DMS 273 treated with DMSO at 0.1 percent for 48 hours (cell line): Measurements from ENCODE around the gene GPC2.
"Not testable (repeated sequence)": the region's sequence is repeated elsewhere in the genome, so short reads cannot be mapped to it uniquely, and the experiment has no call there.

Experiments
- DNase-seq: peaks from one replicate; lab custom pipeline; 2025; lab: John Stamatoyannopoulos, UW

The GPC2 gene, protein sequence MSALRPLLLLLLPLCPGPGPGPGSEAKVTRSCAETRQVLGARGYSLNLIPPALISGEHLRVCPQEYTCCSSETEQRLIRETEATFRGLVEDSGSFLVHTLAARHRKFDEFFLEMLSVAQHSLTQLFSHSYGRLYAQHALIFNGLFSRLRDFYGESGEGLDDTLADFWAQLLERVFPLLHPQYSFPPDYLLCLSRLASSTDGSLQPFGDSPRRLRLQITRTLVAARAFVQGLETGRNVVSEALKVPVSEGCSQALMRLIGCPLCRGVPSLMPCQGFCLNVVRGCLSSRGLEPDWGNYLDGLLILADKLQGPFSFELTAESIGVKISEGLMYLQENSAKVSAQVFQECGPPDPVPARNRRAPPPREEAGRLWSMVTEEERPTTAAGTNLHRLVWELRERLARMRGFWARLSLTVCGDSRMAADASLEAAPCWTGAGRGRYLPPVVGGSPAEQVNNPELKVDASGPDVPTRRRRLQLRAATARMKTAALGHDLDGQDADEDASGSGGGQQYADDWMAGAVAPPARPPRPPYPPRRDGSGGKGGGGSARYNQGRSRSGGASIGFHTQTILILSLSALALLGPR

DNA sequence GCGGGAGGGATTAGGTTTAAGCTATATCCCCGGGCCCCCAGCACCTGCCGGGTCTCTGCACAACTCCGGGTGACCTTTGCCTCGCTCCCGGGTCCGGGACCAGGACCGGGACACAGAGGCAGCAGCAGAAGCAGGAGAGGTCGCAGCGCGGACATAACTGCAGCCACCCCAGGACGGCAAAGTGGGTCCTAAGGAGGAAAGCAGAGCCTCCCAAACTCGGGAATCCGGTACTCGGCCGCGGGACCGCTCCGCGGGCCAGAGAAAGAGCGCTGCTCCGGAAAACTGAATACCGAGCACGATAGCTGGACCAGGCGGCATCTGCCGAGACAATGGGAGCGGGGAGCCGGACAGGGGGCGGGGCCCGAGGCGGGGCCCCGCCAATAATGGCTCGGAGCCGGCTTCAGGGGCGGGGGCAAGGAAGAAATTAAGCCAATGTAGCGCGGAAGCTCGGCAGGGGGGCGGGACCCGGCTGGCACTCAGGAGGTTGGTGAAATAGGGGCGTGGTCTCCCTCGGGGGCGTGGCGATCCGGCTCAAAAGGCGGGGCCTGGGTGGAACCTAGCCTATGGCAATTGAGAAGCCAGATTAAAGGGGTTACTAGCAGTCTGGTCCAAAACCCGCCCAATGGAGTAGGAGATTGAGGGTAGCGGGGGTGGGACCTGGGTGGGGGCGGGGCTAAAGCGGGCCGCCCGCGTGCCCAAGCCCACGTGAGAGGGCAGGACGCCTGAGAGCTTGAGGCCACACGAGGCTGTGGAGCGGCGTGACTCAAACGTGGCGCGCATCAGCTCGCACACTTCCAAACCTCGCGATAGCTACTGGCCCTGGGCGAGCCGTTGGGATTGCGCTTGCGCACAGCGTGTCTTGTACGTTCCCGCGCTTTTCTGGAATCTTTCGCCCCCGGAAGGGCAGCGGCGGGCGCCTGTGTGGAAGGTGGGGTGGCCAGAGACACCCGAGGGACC lies at the start of gene GPC2, which contains the start of gene STAG3:
TSS of gene GPC2 (minus strand) at position 337 of the 957 bp plus-strand sequence. CDS start at position 155, 182 bp downstream.
TSS of gene STAG3 (plus strand) at position 874 of the 957 bp plus-strand sequence. CDS start 2,639 bp downstream, outside the sequence.
- peak; percentile 94 for DNase-seq

DNA sequence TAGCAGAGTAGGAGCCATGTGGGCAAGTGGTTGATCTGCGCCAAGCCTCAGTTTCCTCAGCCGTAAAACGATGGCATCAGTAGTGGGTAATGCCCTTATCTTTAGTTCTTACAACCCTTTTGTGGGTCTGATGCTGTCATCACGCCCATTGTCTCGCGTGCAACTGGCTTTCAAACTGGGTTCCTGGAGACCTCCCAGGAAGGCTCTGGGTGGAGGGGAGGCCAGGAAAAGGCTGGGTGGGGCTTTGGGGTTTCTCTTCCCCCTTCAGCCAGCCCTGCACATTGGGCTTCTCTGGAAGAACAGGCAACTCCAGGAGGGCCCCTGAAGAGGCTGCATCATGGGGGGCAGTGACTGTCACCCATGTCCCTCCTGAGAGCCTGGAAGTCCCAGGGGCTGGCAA lies 47.7 kb upstream of the GPC2 start:
- not testable (repeated sequence) for DNase-seq

DNA sequence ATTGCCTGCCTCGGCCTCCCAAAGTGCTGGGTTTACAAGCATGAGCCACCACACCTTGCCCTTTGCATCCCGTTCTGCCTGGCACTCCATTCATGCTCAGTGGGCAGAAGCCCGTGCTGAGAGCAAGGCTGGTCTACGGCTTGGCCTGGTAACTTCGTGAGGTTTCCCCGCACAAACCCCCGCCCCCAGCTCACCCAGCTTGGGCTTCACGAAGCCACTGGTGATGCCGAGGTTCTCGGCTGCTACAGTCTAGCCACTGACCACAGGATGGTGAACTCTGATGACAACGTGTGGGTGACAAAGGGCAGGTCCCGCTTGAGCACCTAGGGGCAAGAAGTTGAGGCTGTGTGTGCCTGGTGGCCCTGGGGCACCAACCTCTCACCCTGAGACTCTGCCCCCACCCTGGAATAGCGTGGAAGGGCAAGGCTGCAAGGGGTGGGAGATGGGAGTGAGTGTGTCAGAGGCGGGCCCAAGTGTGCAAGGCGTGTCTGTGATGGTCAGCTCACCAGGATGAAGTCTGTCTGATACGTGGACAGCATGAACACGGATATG lies 46.3 kb upstream of the GPC2 start:
- DNase-seq = not testable (repeated sequence)

DNA sequence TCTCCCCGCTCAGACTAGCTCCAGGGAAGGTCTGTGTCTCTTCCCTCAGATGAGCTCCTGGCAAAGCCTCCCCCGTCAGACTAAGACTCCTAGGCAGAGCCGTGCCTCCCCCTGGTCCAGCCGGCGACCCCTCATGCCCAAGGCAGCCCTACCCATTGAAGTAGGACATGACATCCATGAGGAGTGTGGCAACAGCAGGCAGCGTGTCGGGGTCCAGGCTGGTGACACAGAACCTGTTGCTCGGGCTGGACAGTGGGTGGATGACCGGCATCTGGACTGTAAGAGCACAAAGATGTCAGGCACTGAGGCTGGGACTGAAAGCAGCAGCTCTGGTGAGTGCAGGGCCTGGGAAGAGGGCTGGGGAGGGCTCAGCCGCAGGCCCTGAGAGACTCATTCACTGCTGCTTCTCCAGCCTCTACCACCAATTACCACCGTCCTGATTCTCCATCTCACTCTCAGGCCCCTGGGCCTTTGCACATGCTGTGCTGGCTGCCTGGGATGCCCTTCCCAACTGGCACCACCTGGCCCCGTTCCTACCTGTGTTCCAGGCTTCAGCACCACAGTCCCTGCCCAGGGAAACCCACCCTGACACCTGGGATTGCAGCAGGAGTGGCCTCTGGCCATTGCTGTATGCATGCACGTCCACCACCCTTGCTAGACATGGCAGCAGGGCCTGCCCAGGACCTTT lies 45.4 kb upstream of the GPC2 start:
- no peak for DNase-seq

DNA sequence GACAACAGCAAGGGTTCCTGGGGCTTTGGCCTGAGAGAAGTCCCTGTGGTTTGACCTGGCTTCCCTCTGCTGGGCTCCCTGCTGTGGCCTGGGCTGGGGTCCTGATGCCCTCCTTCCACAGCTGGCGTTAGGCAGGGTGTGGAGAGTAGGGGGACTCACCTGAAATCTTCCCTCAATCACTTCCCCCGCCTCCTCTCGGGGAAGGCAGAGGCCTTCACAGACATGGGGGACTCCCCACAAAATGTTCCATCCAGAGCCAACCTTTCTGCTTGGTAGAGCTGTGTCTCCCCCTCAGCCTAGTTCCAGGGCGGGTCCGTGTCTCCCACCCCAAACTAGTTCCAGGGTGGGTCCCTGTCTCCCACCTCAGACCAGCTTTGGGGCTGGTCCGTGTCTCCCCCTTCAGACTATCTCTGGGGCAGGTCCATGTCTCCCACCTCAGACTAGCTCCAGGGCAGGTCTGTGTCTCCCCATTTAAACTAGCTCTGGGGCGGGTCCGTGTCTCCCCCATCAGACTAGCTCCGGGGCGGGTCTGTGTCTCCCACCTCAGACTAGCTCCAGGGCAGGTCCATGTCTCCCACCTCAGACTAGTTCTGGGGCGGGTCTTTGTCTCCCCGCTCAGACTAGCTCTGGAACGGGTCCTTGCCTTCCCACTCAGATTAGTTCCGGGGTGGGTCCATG lies 44.7 kb upstream of the GPC2 start:
- no peak for DNase-seq

DNA sequence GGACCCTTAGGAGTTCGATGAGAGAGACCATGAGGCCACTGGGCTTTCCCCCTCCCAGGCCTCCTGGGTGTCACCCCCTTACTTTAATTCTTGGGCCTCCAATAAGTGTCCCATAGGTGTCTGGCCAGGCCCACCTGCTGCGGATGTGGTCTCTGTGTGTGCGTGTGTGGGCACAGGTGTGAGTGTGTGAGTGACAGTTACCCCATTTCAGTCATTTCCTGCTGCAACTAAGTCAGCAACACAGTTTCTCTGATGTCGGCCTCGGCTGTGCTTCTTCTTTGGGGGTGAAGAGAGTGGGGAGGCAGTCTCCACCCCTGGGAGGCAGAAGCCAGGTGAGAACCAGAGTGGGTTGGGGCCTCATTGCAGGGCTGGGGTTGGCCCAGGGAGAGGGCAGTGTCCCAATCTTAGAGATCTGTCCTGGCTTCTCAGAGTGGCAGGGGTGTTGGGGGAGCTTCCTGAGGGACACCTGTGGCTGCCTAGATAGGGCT lies 44.1 kb upstream of the GPC2 start:
- DNase-seq = no peak

DNA sequence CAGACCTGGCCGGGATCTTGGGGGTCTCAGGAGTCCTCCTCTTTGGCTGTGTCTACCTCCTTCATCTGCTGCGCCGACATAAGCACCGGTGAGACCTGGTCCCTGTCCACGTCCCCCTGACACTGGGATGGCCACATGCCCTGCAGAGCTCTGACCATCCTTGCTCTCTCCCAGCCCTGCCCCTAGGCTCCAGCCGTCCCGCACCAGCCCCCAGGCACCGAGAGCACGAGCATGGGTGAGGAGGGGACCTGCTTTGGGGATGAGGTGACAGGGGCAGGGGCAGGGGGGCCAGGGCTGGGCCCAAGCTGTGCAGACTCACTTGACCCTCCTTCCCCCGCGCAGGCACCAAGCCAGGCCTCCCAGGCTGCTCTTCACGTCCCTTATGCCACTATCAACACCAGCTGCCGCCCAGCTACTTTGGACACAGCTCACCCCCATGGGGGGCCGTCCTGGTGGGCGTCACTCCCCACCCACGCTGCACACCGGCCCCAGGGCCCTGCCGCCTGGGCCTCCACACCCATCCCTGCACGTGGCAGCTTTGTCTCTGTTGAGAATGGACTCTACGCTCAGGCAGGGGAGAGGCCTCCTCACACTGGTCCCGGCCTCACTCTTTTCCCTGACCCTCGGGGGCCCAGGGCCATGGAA lies 43.5 kb upstream of the GPC2 start:
- DNase-seq = no peak

DNA sequence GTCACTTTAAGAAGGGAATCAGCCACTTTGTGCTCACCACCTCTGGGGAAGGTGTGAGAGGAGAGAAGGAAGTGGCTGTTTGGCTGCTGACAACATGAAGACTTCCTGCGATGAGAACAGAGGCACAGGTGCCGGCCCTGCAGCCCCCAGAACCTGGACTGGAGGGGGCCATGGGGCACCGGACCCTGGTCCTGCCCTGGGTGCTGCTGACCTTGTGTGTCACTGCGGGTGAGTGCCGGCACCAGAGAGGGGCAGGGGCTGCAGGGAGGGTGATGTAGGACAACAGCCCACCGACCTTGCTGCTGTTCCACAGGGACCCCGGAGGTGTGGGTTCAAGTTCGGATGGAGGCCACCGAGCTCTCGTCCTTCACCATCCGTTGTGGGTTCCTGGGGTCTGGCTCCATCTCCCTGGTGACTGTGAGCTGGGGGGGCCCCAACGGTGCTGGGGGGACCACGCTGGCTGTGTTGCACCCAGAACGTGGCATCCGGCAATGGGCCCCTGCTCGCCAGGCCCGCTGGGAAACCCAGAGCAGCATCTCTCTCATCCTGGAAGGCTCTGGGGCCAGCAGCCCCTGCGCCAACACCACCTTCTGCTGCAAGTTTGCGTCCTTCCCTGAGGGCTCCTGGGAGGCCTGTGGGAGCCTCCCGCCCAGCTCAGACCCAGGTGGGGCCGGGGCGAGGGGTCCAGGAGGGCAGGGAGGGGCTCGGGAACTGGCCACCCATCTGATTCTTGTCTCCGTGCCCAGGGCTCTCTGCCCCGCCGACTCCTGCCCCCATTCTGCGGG lies 42.8 kb upstream of the GPC2 start, which contains the start of gene PVRIG:
TSS of gene PVRIG (plus strand) at position 149 of the 785 bp plus-strand sequence. CDS start at position 171, 22 bp downstream.
- not testable (repeated sequence) for DNase-seq

DNA sequence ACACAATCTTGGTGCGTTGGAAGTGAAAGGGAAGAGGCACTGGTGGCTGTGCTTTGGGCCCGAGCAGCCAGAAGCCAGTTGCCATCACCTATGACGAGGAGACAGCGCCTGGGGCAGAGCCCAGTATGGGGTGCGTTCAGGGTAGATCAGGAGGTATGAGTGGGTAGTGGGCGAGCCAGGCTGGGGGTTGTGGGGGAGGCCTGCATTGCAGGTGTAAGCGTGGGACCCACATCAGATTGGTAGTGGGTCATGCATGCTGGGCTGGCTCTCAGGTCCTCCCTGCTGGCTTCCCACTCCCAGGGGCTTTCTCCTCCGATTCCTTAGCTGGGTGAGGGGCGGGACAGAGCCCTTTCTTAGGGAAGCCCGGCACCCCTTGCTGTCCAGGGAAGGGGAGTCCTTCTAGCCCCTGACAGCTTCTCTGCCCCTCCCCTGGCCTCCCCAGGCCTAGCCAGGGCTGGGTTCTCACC lies 42.1 kb upstream of the GPC2 start:
- DNase-seq = no peak

DNA sequence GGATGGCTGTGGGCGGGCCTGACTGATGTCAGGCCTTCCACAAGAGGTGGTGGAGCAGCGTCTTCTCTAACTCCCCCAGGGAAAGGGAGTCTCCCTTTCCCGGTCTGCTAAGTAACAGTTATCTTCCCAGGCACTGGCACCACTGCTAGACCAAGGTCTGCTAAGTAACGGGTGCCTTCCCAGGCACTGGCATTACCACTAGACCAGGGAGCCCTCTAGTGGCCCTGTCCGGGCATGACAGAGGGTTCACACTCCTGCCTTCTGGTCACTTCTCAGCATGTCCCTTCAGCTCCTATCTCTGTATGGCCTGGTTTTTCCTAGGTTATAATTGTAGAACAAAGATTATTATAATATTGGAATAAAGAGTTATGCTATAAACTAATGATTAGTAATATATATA lies 40.8 kb upstream of the GPC2 start:
- peak; percentile 56 for DNase-seq

DNA sequence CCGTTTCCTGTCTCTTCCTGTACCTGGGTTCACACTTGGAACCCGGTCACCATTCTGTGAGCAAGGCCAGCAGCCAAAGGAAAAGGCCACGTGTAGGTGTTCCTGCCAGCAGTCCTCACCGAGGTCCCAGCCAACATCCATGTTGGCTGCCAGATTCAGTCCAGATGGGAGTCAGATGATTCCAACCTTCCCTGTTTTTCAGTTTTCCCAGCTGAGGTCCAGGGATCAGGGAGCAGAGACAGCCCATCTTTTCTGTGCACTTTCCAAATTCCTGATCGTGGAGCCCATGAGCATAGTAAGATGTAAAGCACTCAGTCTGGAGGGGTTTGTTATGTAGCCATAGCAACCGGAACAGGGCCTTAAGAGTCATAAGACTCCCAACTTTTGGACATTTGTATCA lies 38.7 kb upstream of the GPC2 start:
- DNase-seq = no peak

DNA sequence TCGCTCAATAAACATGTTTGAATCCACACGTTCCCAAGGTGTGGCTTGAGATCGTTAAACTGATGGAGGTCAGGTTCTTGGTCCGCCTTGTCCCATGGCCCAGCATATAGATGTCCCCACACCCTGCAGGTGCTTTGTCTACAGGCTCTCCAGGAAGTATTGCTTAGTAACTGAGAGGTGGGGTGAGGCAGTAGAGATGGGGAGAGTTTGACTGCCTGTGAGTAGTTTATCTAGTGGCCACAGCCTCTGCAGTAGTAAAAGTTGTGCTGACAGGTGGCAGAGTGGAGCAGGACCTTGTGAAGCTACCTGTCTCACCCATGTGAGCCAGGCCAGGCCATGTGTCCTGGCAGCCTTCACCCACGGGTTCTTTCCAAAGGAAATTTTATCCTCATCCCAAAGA lies 37.2 kb upstream of the GPC2 start:
- not testable (repeated sequence) for DNase-seq

DNA sequence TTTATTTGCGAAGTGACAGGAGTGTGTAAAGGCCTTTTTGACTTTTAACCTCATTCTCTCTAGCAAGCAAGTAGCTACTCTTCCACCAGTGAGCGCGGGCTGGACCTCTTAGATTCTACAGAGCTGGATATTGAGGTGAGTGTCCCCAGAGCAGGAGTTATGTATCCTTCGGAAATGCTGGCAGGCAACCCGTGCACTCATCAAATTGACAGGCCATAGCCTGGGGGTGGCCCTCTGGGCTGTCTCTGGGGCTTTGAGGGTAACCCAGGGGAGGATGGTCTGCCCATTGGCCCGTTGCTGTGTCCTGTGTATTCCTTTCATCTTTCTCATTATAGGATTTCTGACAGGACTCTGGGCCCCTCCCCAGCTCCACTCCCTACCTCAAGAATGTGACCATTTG lies 36.5 kb upstream of the GPC2 start:
- no peak for DNase-seq

DNA sequence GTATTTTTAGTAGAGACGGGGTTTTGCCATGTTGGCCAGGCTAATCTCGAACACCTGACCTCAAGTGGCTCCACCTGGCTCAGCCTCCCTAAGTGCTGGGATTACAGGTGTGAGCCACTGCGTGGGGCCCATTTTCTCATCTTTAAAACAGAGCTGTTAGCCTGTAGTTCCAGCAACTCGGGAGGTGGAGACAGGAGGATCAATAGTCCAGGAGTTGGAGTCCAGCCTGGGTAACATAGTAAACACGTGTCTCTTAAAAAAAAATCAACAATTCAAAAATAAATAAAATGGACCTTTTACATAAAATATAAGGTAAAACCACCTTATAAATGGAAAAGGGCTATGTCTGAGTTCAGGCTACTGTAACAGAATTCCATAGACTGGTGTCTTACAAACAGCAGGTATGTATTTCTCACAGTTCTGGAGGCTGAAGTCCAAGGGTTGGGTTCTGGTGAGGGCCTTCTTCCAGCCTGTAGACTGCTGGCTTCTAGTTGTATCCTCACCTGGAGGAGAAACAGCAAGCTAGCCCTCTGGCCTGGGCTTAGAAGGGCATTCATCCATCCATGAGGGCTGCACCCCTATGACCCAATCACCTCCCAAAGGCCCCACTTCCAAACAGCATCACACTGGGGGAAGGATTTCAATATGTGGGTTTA lies 35.6 kb upstream of the GPC2 start:
- DNase-seq = no peak

DNA sequence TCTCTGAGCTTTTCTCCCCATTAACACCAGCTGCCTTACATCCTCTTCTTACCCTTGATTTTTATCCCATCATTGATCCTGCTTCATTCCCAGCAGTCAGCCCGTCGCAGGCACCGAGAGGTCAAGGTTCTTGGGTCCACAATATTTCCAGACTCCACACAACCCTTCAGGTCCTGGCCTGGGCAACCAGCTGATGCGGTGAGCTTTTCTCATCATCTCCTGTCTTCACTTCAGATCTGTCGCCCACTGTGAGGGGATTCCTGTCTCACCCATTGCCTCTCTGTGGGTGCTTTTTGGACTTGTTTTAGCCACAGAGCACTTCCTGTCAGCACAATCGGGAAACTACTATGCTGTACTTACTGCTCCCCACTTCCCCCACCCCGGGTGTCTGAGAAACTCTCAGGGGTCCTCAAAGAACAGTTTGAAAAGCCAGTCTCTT lies 34.2 kb upstream of the GPC2 start:
- DNase-seq = no peak

DNA sequence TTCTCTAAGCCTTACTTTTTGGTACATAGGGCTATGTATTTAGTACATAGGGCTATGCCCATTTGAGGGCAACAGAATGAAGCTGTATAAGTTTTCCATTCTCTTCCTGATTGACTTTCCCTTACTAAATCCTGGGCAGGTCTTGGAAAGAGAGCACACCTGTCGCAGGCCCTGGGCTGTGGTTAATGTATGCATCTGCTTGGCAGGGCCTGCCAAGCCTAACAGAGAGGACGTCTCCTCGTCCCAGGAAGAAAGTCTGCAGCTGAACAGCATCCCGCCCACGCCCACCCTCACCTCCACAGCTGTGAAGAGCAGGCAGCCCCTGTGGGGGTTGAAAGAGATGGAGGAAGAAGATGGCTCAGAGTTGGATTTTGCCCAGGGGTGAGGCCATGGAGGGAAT lies 33.6 kb upstream of the GPC2 start:
- DNase-seq = no peak

DNA sequence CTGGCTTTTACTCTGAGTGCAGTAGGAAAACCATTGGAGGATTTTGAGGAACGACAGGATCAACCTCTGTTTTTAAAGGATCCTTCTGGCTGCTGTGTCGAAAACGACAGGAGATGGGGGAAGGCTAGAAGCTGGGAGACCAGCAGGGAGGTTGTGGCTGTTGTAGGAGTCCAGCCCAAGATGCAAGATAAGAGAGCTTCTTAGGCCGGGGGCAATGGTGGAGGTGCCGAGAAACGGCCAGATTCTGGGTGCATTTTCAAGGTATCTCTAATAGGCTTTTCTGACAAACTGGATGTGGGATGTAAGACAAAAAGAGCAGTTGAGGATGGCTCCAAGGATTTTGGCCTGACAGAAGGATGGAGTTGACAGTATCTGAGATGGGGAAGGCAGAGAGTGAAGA lies 32.3 kb upstream of the GPC2 start:
- DNase-seq = no peak

DNA sequence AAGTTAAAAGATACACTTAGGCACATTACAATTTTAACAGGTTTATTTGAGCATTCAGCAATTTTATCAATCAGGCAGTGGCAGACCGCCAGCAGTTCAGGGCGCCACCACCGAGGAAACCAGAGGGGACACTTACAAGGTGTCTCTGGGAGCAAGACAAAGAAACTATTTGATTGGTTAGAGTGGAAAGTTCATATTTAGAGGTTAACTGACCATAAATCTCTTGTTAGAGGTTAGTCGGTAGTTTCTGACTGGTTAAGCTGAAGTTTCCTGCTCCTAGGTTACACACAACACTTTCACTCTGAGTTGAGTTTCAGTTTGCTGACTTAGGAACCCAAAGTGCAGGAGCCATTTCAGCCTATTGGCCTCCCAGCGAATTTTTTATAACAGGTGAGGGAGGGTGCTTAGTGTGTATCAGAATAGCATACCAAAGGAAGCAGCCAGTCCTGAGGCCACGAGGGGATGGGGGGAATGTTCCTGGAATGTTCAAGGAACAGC lies 31.8 kb upstream of the GPC2 start:
- DNase-seq = no peak
